ENCODE measurements around the gene GPX6.
"Not testable (repeated sequence)": the region's sequence is repeated elsewhere in the genome, so short reads cannot be mapped to it uniquely, and the experiment has no call there.

Gene GPX6

GRCh38 chr6:28515676-28516075 lies at the start of gene GPX6:
TSS of gene GPX6 (minus strand) at chr6:28515793. CDS start at chr6:28515743, 50 bp downstream.
- peaks cover 21% of the 10 kb centered on the region for H3K27me3 Mint-ChIP-seq
- no peaks in the 10 kb centered on the region for H3K4me1 Mint-ChIP-seq (ENCODE audit: low read depth)
- H3K9me3 Mint-ChIP-seq (ENCODE audit: low read depth), result no peaks in the 10 kb centered on the region
- H3K4me3 Mint-ChIP-seq, result no peak within 1 kb of the TSS
- H3K36me3 Mint-ChIP-seq, result no peaks in the 10 kb centered on the region
- H3K27ac Mint-ChIP-seq, result no peak within 1 kb of the TSS

- Mint-ChIP-seq H3K36me3 (no peaks in the 10 kb centered on the region), H3K27me3 (peaks cover 33% of the 10 kb centered on the region), H3K4me1 (ENCODE audit: low read depth) (no peaks in the 10 kb centered on the region), H3K4me3 (no peak overlapping the region), H3K9me3 (ENCODE audit: low read depth) (no peaks in the 10 kb centered on the region), H3K27ac (no peak overlapping the region)
These were observed 48.0 kb upstream of the GPX6 start for GRCh38 chr6:28563430-28564095.

GRCh38 chr6:28558629-28559028 lies 43.0 kb upstream of the GPX6 start:
- peaks cover 35% of the 10 kb centered on the region for H3K27me3 Mint-ChIP-seq
- no peaks in the 10 kb centered on the region for H3K36me3 Mint-ChIP-seq
- H3K4me3 Mint-ChIP-seq, result no peak overlapping the region
- no peaks in the 10 kb centered on the region for H3K9me3 Mint-ChIP-seq (ENCODE audit: low read depth)
- no peak overlapping the region for H3K27ac Mint-ChIP-seq
- no peaks in the 10 kb centered on the region for H3K4me1 Mint-ChIP-seq (ENCODE audit: low read depth)

GRCh38 chr6:28555136-28555535 lies 39.5 kb upstream of the GPX6 start:
- Mint-ChIP-seq H3K4me3 (no peak overlapping the region), H3K4me1 (ENCODE audit: low read depth) (no peaks in the 10 kb centered on the region), H3K9me3 (ENCODE audit: low read depth) (no peaks in the 10 kb centered on the region), H3K36me3 (peaks cover 2% of the 10 kb centered on the region), H3K27me3 (peaks cover 48% of the 10 kb centered on the region), H3K27ac (no peak overlapping the region)

GRCh38 chr6:28553986-28554881 lies 38.6 kb upstream of the GPX6 start:
- Mint-ChIP-seq H3K27ac (no peak overlapping the region), H3K4me3 (no peak overlapping the region), H3K36me3 (peaks cover 2% of the 10 kb centered on the region), H3K9me3 (ENCODE audit: low read depth) (no peaks in the 10 kb centered on the region), H3K4me1 (ENCODE audit: low read depth) (no peaks in the 10 kb centered on the region), H3K27me3 (peaks cover 48% of the 10 kb centered on the region)

GRCh38 chr6:28553384-28553985 lies 37.9 kb upstream of the GPX6 start:
- Mint-ChIP-seq H3K36me3 (peaks cover 2% of the 10 kb centered on the region), H3K4me3 (no peak overlapping the region), H3K9me3 (ENCODE audit: low read depth) (no peaks in the 10 kb centered on the region), H3K4me1 (ENCODE audit: low read depth) (no peaks in the 10 kb centered on the region), H3K27ac (no peak overlapping the region), H3K27me3 (peaks cover 54% of the 10 kb centered on the region)

- H3K27me3 Mint-ChIP-seq, result peaks cover 55% of the 10 kb centered on the region
- no peaks in the 10 kb centered on the region for H3K9me3 Mint-ChIP-seq (ENCODE audit: low read depth)
- no peak overlapping the region for H3K4me3 Mint-ChIP-seq
- no peaks in the 10 kb centered on the region for H3K4me1 Mint-ChIP-seq (ENCODE audit: low read depth)
- H3K36me3 Mint-ChIP-seq, result peaks cover 2% of the 10 kb centered on the region
- no peak overlapping the region for H3K27ac Mint-ChIP-seq
These were observed 36.5 kb upstream of the GPX6 start for GRCh38 chr6:28551891-28552666.

- not testable (repeated sequence) for H3K9me3 Mint-ChIP-seq (ENCODE audit: low read depth); H3K36me3 Mint-ChIP-seq; H3K4me3 Mint-ChIP-seq; H3K27ac Mint-ChIP-seq
- H3K27me3 Mint-ChIP-seq, result peaks cover 39% of the 10 kb centered on the region
- peaks cover 25% of the 10 kb centered on the region for H3K4me1 Mint-ChIP-seq (ENCODE audit: low read depth)
These were observed 31.4 kb upstream of the GPX6 start for GRCh38 chr6:28547003-28547402.

GRCh38 chr6:28545955-28546354 lies 30.4 kb upstream of the GPX6 start:
- Mint-ChIP-seq H3K4me3 (no peak overlapping the region), H3K27me3 (peaks cover 34% of the 10 kb centered on the region), H3K27ac (no peak overlapping the region), H3K4me1 (ENCODE audit: low read depth) (peaks cover 29% of the 10 kb centered on the region), H3K9me3 (ENCODE audit: low read depth) (peaks cover 6% of the 10 kb centered on the region), H3K36me3 (peaks cover 2% of the 10 kb centered on the region)

GRCh38 chr6:28543651-28544610 lies 28.3 kb upstream of the GPX6 start:
- Mint-ChIP-seq H3K27me3 (peaks cover 29% of the 10 kb centered on the region), H3K4me3 (peak overlapping the region; percentile 87), H3K4me1 (ENCODE audit: low read depth) (peaks cover 29% of the 10 kb centered on the region), H3K9me3 (ENCODE audit: low read depth) (peaks cover 6% of the 10 kb centered on the region), H3K36me3 (no peaks in the 10 kb centered on the region), H3K27ac (peak overlapping the region; percentile 83)

- Mint-ChIP-seq H3K27me3 (peaks cover 22% of the 10 kb centered on the region), H3K27ac (peak overlapping the region; percentile 83), H3K4me1 (ENCODE audit: low read depth) (peaks cover 39% of the 10 kb centered on the region)
These were observed 27.1 kb upstream of the GPX6 start for GRCh38 chr6:28542440-28543296.

GRCh38 chr6:28541996-28542395 lies 26.4 kb upstream of the GPX6 start:
- Mint-ChIP-seq H3K4me1 (ENCODE audit: low read depth) (peaks cover 46% of the 10 kb centered on the region), H3K36me3 (no peaks in the 10 kb centered on the region), H3K4me3 (peak overlapping the region; percentile 87), H3K9me3 (ENCODE audit: low read depth) (peaks cover 6% of the 10 kb centered on the region), H3K27me3 (peaks cover 18% of the 10 kb centered on the region), H3K27ac (no peak overlapping the region)

More at GRCh38 chr6:28542440-28543296, 27.1 kb upstream of the GPX6 start:
- Mint-ChIP-seq H3K36me3 (no peaks in the 10 kb centered on the region), H3K4me3 (peak overlapping the region; percentile 87), H3K9me3 (ENCODE audit: low read depth) (peaks cover 6% of the 10 kb centered on the region)

GRCh38 chr6:28537509-28538140 lies 22.0 kb upstream of the GPX6 start:
- no peaks in the 10 kb centered on the region for H3K36me3 Mint-ChIP-seq
- H3K27ac Mint-ChIP-seq, result peak overlapping the region; percentile 73
- H3K4me1 Mint-ChIP-seq (ENCODE audit: low read depth), result peaks cover 31% of the 10 kb centered on the region
- peak overlapping the region; percentile 75 for H3K4me3 Mint-ChIP-seq
- H3K9me3 Mint-ChIP-seq (ENCODE audit: low read depth), result peaks cover 6% of the 10 kb centered on the region
- peaks cover 10% of the 10 kb centered on the region for H3K27me3 Mint-ChIP-seq
